ENCODE data around the gene LYRM7.

GRCh38 chr5:131147258-131147657, 23.5 kb upstream of the LYRM7 start:
- TF ChIP-seq TAF1 (IDR thresholded peaks at IDR 0.05; ENCODE audit: low read depth, low read length) (no peak), POLR2AphosphoS5 (IDR thresholded peaks at IDR 0.05; ENCODE audit: low read depth, low read length) (no peak), POLR2A (IDR thresholded peaks at IDR 0.05; ENCODE audit: low read depth, low read length) (no peak), SPI1 (IDR thresholded peaks at IDR 0.05; ENCODE audit: low read depth, low read length) (no peak), POU2F2 (IDR thresholded peaks at IDR 0.05; ENCODE audit: low read depth, low read length) (no peak), PAX5 (IDR thresholded peaks at IDR 0.05; ENCODE audit: insufficient read depth, low read length, severe bottlenecking) (no peak)

Data from GM12891 (cell line).